ENCODE data around the gene TMEM87B. TPM values are rescaled to one million over a fixed set of nuclear protein-coding genes. Genes with fewer than 3 reads are reported as not detected.

Gene TMEM87B
- total RNA-seq, 1 experiment from 2014 or later, result 10.5 TPM

- no peaks in the 10 kb centered on the region for H3K79me2 ChIP-seq (ENCODE audit: insufficient read depth, low read length)
- H3K23ac ChIP-seq (ENCODE audit: insufficient read length, low read depth, low read length), result no peak overlapping the region
- H3K27ac ChIP-seq (ENCODE audit: insufficient read length, low read depth, low read length), result no peak overlapping the region
- H2AFZ ChIP-seq (ENCODE audit: low read length), result no peak overlapping the region
- H3K56ac ChIP-seq (ENCODE audit: insufficient read length, low read depth, low read length), result no peak overlapping the region
- H3K23me2 ChIP-seq (ENCODE audit: insufficient read length, low read depth, low read length, poor library complexity, severe bottlenecking), result no peaks in the 10 kb centered on the region
- no peak overlapping the region for H2BK120ac ChIP-seq (ENCODE audit: low read depth, low read length, poor library complexity, severe bottlenecking)
- peaks cover 3% of the 10 kb centered on the region; the same call in 1 of the 2 replicates for H3K4me1 ChIP-seq (ENCODE audit: insufficient read depth, low read length)
- no peak overlapping the region for H3K18ac ChIP-seq (ENCODE audit: insufficient read length, low read depth, low read length)
- no CpG with 5 or more reads among the region's 18 CpGs for WGBS (ENCODE audit: extremely low coverage, insufficient read length, low lambda C conversion rate)
- H3K9me3 ChIP-seq (ENCODE audit: control insufficient read depth, low read depth, low read length), result no peaks in the 10 kb centered on the region
- H3K4me2 ChIP-seq (ENCODE audit: insufficient read depth, insufficient read length, low read length), result no peak overlapping the region
- no peaks in the 10 kb centered on the region; a peak in 1 of 7 replicates for H3K36me3 Mint-ChIP-seq (ENCODE audit: insufficient read depth in 1 of 3, low read depth in 3 of 3)
- no peaks in the 10 kb centered on the region for H3K9me3 Mint-ChIP-seq
- no peak overlapping the region for H3T11ph ChIP-seq (ENCODE audit: low read length)
- peaks cover 21 to 24% of the 10 kb centered on the region in 2 experiments for H3K4me1 Mint-ChIP-seq
- H4K8ac ChIP-seq (replicated peaks; ENCODE audit: insufficient read length, low read depth, low read length), result no peak overlapping the region
- no peaks in the 10 kb centered on the region; the same call in 1 of the 2 replicates for H3K27me3 Mint-ChIP-seq (ENCODE audit: low read depth)
- H3K27me3 ChIP-seq (ENCODE audit: insufficient read depth, low read length), result no peaks in the 10 kb centered on the region
- no peak overlapping the region; a peak in 1 of 7 replicates for H3K27ac Mint-ChIP-seq
- TF ChIP-seq, protein P1, sequence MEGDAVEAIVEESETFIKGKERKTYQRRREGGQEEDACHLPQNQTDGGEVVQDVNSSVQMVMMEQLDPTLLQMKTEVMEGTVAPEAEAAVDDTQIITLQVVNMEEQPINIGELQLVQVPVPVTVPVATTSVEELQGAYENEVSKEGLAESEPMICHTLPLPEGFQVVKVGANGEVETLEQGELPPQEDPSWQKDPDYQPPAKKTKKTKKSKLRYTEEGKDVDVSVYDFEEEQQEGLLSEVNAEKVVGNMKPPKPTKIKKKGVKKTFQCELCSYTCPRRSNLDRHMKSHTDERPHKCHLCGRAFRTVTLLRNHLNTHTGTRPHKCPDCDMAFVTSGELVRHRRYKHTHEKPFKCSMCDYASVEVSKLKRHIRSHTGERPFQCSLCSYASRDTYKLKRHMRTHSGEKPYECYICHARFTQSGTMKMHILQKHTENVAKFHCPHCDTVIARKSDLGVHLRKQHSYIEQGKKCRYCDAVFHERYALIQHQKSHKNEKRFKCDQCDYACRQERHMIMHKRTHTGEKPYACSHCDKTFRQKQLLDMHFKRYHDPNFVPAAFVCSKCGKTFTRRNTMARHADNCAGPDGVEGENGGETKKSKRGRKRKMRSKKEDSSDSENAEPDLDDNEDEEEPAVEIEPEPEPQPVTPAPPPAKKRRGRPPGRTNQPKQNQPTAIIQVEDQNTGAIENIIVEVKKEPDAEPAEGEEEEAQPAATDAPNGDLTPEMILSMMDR (conservative IDR thresholded peaks at IDR 0.05), result no peak
- no peaks in the 10 kb centered on the region for H3K79me1 ChIP-seq (ENCODE audit: insufficient read depth, low read depth, low read length, poor library complexity, severe bottlenecking)
- no peak overlapping the region for H4K91ac ChIP-seq (ENCODE audit: insufficient read length, low read depth, low read length)
- H3K14ac ChIP-seq (ENCODE audit: insufficient read depth, low read length), result no peak overlapping the region
- no peak overlapping the region for H3K4me3 Mint-ChIP-seq
- H2BK15ac ChIP-seq (ENCODE audit: low read depth, low read length), result no peak overlapping the region
- no peak overlapping the region for H3K9ac ChIP-seq (ENCODE audit: extremely low read depth, insufficient read length, low read length)
- no peak overlapping the region for H2BK12ac ChIP-seq (ENCODE audit: insufficient read length, low read depth, low read length)
- H2BK5ac ChIP-seq (ENCODE audit: insufficient read length, low read length), result no peak overlapping the region
- no peak for DNase-seq
- no peak overlapping the region for H2BK20ac ChIP-seq (ENCODE audit: low read depth, low read length, poor library complexity, severe bottlenecking)
- no peak overlapping the region for H3K4ac ChIP-seq (ENCODE audit: low read depth, low read length)
- H2AK5ac ChIP-seq (ENCODE audit: insufficient read length, low read length), result no peak overlapping the region
- no peaks in the 10 kb centered on the region for H4K20me1 ChIP-seq (ENCODE audit: control insufficient read depth, insufficient read depth, insufficient read length)
- no peak overlapping the region for H4K5ac ChIP-seq (ENCODE audit: insufficient read length, low read depth, low read length)
These were observed 96.8 kb downstream of the TMEM87B start for GRCh38 chr2:112151701-112152440.
